Testis (tissue), 2 donors: ENCODE results near the gene TBPL2.

ENCODE experiments used
- POLR2A ChIP-seq: fragments of 450-650 bp; IDR thresholded peaks from one replicate; pipeline ENCODE4 v1.6.1; 2017; ENCODE audit warnings: antibody characterized with exemption, mild to moderate bottlenecking, moderate library complexity
- TF ChIP-seq, protein P1 (sequence below), 3 experiments: fragments of 450-650 bp in 2 of 3; fragments of 200-600 bp in 1 of 3; sonication (generic) in 1 of 3; IDR thresholded peaks; one replicate each; pipeline ENCODE4 v1.5.1; 2016 to 2019; ENCODE audit warnings: antibody characterized with exemption in 3 of 3, mild to moderate bottlenecking in 2 of 3, moderate library complexity in 1 of 3

DNA sequence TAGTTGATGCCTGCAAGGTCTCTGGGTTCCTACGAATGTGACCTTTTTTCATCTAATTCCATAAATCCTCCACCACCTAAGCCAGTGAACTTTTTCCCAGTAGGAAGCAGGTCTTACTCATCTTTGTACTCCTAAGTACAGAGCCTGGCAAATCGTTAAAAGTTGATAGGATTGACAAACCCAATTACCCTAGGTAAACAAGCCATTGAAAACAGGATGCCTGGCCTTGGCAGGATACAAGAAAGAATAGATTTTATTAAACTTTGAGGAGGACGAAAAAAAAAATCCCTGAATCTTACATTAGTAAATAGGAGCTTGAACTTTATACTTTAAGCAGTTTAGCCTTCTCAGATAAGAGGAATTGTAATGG, 5.6 kb downstream of the TBPL2 start:
- TF ChIP-seq, protein P1, sequence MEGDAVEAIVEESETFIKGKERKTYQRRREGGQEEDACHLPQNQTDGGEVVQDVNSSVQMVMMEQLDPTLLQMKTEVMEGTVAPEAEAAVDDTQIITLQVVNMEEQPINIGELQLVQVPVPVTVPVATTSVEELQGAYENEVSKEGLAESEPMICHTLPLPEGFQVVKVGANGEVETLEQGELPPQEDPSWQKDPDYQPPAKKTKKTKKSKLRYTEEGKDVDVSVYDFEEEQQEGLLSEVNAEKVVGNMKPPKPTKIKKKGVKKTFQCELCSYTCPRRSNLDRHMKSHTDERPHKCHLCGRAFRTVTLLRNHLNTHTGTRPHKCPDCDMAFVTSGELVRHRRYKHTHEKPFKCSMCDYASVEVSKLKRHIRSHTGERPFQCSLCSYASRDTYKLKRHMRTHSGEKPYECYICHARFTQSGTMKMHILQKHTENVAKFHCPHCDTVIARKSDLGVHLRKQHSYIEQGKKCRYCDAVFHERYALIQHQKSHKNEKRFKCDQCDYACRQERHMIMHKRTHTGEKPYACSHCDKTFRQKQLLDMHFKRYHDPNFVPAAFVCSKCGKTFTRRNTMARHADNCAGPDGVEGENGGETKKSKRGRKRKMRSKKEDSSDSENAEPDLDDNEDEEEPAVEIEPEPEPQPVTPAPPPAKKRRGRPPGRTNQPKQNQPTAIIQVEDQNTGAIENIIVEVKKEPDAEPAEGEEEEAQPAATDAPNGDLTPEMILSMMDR (IDR thresholded peaks at IDR 0.05), result no peak
- TF ChIP-seq POLR2A, result no peak
